PC-3 (cell line): ENCODE data around the gene HOOK1. TPM values are rescaled to one million over a fixed set of nuclear protein-coding genes. Genes with fewer than 3 reads are reported as not detected.
"Not testable (repeated sequence)": the region's sequence is repeated elsewhere in the genome, so short reads cannot be mapped to it uniquely, and the experiment has no call there.

ENCODE experiments used
- ATAC-seq: fragments of 200-7000 bp; cut with Tn5 transposase; 2 replicates; pipeline ENCODE4 v1.9.1; 2020; ENCODE audit warnings: mild to moderate bottlenecking, moderate library complexity
- BruUV-seq: library from RNA; stranded (reverse); fragments of 400-500 nt; replicated peaks from 2 replicates; lab custom pipeline; 2021; lab: Mats Ljungman, UMichigan
- CTCF ChIA-PET: fragments of 300-600 bp; sonication (Branson Sonifier 250); formaldehyde crosslinking; loops from one replicate; lab custom pipeline; 2022; ENCODE audit warnings: antibody characterized with exemption; lab: Charles Lee
- POLR2A ChIA-PET: fragments of 300-600 bp; sonication (Branson Sonifier 250); formaldehyde crosslinking; loops from one replicate; lab custom pipeline; 2022; ENCODE audit warnings: antibody characterized with exemption; ENCODE audit not compliant: unreplicated experiment; lab: Charles Lee
- DNase-seq: peaks from one replicate; pipeline ENCODE4 v3.0.0-alpha.2; 2015
- H2AFZ ChIP-seq: fragments of 300-600 bp; sonication (generic); 2 replicates; pipeline ENCODE4 v1.6.0; 2016; ENCODE audit warnings: antibody characterized with exemption, low read length
- H3F3A ChIP-seq: fragments of 300-600 bp; sonication (generic); one replicate; pipeline ENCODE4 v1.6.0; 2017; ENCODE audit warnings: antibody characterized with exemption, low read length, control low read depth, mild to moderate bottlenecking; ENCODE audit not compliant: unreplicated experiment
- H3K27ac ChIP-seq: fragments of 300-600 bp; sonication (generic); 2 replicates; pipeline ENCODE4 v1.5.1; 2016; ENCODE audit warnings: mild to moderate bottlenecking, low read length
- H3K27me3 ChIP-seq: fragments of 300-600 bp; sonication (generic); 2 replicates; pipeline ENCODE4 v1.6.1; 2016; ENCODE audit warnings: low read length, mixed read lengths
- H3K36me3 ChIP-seq: fragments of 300-600 bp; sonication (generic); 2 replicates; pipeline ENCODE4 v1.6.1; 2016; ENCODE audit warnings: low read depth, mixed run types, low read length, mixed read lengths
- H3K4me1 ChIP-seq: fragments of 300-600 bp; sonication (generic); 2 replicates; pipeline ENCODE4 v1.5.1; 2016; ENCODE audit warnings: low read length; ENCODE audit not compliant: insufficient read depth
- H3K4me2 ChIP-seq: fragments of 300-600 bp; sonication (generic); 2 replicates; pipeline ENCODE4 v1.6.0; 2016; ENCODE audit warnings: low read length
- H3K4me3 ChIP-seq: fragments of 300-600 bp; sonication (generic); 2 replicates; pipeline ENCODE4 v1.5.1; 2016; ENCODE audit warnings: mild to moderate bottlenecking, low read length, mixed read lengths
- H3K79me2 ChIP-seq: fragments of 300-600 bp; sonication (generic); 2 replicates; pipeline ENCODE4 v1.6.1; 2017; ENCODE audit warnings: low read length, mixed read lengths
- H3K9ac ChIP-seq: fragments of 300-600 bp; sonication (generic); 2 replicates; pipeline ENCODE4 v1.6.0; 2016; ENCODE audit warnings: mild to moderate bottlenecking, low read length
- H3K9me2 ChIP-seq: fragments of 300-600 bp; sonication (generic); replicated peaks from 2 replicates; pipeline ENCODE4 v1.6.1; 2016; ENCODE audit warnings: mixed run types, low read length, mixed read lengths
- H3K9me3 ChIP-seq: fragments of 300-600 bp; sonication (generic); 2 replicates; pipeline ENCODE4 v1.6.1; 2016; ENCODE audit warnings: low read length, mixed read lengths
- H4K20me1 ChIP-seq: fragments of 300-600 bp; sonication (generic); 2 replicates; pipeline ENCODE4 v1.6.1; 2016; ENCODE audit warnings: low read length, mixed read lengths
- CTCF ChIP-seq: fragments of 300-600 bp; sonication (generic); conservative IDR thresholded peaks from 2 replicates; pipeline ENCODE4 v1.5.1; 2017; ENCODE audit warnings: antibody characterized with exemption, low read depth, mild to moderate bottlenecking, low read length
- EZH2 ChIP-seq: fragments of 300-600 bp; sonication (generic); IDR thresholded peaks from one replicate; pipeline ENCODE4 v1.6.1; 2017; ENCODE audit warnings: antibody characterized with exemption, mild to moderate bottlenecking, low read length; ENCODE audit not compliant: unreplicated experiment
- EZH2phosphoT487 ChIP-seq: fragments of 300-600 bp; sonication (generic); IDR thresholded peaks from 2 replicates; pipeline ENCODE4 v1.6.1; 2018; ENCODE audit warnings: mild to moderate bottlenecking, antibody characterized with exemption, low read length, borderline replicate concordance
- intact Hi-C: fragments of 100-400 bp; cut with micrococcal nuclease; formaldehyde crosslinking; loops from 2 replicates; pipeline ENCODE4 v1.9.0; 2023
- total RNA-seq: library from RNA; depleted of rRNA; stranded (reverse); fragments of >200 nt; gene quantifications from 2 replicates; pipeline ENCODE4 v1.2.3, GENCODE V29; 2014

Gene HOOK1
- total RNA-seq, 1 experiment from 2014 or later: 5.0 TPM

- no peaks in the 10 kb centered on the region for H3K27me3 ChIP-seq
- ChIA-PET POLR2A (no interaction called here), CTCF (no interaction called here)
- H4K20me1 ChIP-seq: no peaks in the 10 kb centered on the region
- H3K4me2 ChIP-seq: no peak overlapping the region
- no peaks in the 10 kb centered on the region for H3K9me3 ChIP-seq
- DNase-seq (no peak), ATAC-seq (no peak)
- no peak overlapping the region for H2AFZ ChIP-seq
- H3K79me2 ChIP-seq: no peaks in the 10 kb centered on the region
- H3K27ac ChIP-seq: no peak overlapping the region
- no peaks in the 10 kb centered on the region for H3K36me3 ChIP-seq
- H3K9ac ChIP-seq: no peak overlapping the region
- no peak for TF ChIP-seq EZH2
- no TSS peak for BruUV-seq
- no peaks in the 10 kb centered on the region for H3F3A ChIP-seq
- peaks cover 10% of the 10 kb centered on the region for H3K4me1 ChIP-seq
- intact Hi-C loops: no loop called here
- no peak overlapping the region for H3K4me3 ChIP-seq
- no peaks in the 10 kb centered on the region for H3K9me2 ChIP-seq
These were observed 37.4 kb downstream of the HOOK1 start for GRCh38 chr1:59852117-59852516.

GRCh38 chr1:59855297-59855696 is 40.5 kb downstream of the HOOK1 start:
- H3K4me3 ChIP-seq, DNase-seq, H3K79me2 ChIP-seq, H3K9me2 ChIP-seq, ATAC-seq, H4K20me1 ChIP-seq, H3K9me3 ChIP-seq, CTCF ChIA-PET, H3F3A ChIP-seq, intact Hi-C loops, H3K9ac ChIP-seq, H3K27ac ChIP-seq, H3K36me3 ChIP-seq, H3K4me2 ChIP-seq, H2AFZ ChIP-seq, BruUV-seq, H3K27me3 ChIP-seq: not testable (repeated sequence)
- POLR2A ChIA-PET: interaction anchor here (0.6 kb wide), 1 partner anchor 108 kb away, joined by 11 read pairs; no protein-coding TSS in a partner anchor
- peaks cover 14% of the 10 kb centered on the region for H3K4me1 ChIP-seq

- DNase-seq: peak; percentile 65
- H3K27me3 ChIP-seq: no peaks in the 10 kb centered on the region
These were observed 42.1 kb downstream of the HOOK1 start for GRCh38 chr1:59856725-59857338.

More at GRCh38 chr1:59856725-59857338, 42.1 kb downstream of the HOOK1 start:
- CTCF ChIA-PET: no interaction called here
- H3F3A ChIP-seq: no peaks in the 10 kb centered on the region
- no peaks in the 10 kb centered on the region for H3K79me2 ChIP-seq
- POLR2A ChIA-PET: no interaction called here
- H3K9me3 ChIP-seq: no peaks in the 10 kb centered on the region
- no TSS peak for BruUV-seq
- peak overlapping the region; percentile 63 for H3K4me2 ChIP-seq
- H3K36me3 ChIP-seq: no peaks in the 10 kb centered on the region
- H3K9me2 ChIP-seq: no peaks in the 10 kb centered on the region
- intact Hi-C loops: no loop called here
- 0 out of 2 replicates have a peak overlapping the region, but pooled peaks have one; percentile 2 for H3K4me3 ChIP-seq
- H2AFZ ChIP-seq: peak overlapping the region; percentile 62
- peaks cover 14% of the 10 kb centered on the region for H3K4me1 ChIP-seq
- peak; percentile 94 for ATAC-seq
- peak overlapping the region; percentile 36 for H3K27ac ChIP-seq
- H4K20me1 ChIP-seq: no peaks in the 10 kb centered on the region
- H3K9ac ChIP-seq: no peak overlapping the region
- TF ChIP-seq CTCF (no peak), EZH2 (no peak), EZH2phosphoT487 (no peak)
